Left kidney (tissue), 8 donors: Measurements from ENCODE around the gene GALP. TPM values are rescaled to one million over a fixed set of nuclear protein-coding genes. Genes with fewer than 3 reads are reported as not detected.
"Not testable (repeated sequence)": the region's sequence is repeated elsewhere in the genome, so short reads cannot be mapped to it uniquely, and the experiment has no call there.

Source experiments
- DNase-seq: peaks from one replicate; pipeline ENCODE4 v3.0.0-alpha.2; 2013
- long read RNA-seq, 8 donors: transcript quantifications; one replicate each; lab custom pipeline, GENCODE V29; 2026
- polyA plus RNA-seq: library from polyadenylated mRNA; unstranded; fragments of 120-200 nt; gene quantifications from one replicate; pipeline ENCODE4 v1.2.1, GENCODE V29; 2013; ENCODE audit not compliant: insufficient read length

GALP gene
- polyA plus RNA-seq = not detected
- long read RNA-seq, donor 1 = 0 reads
- long read RNA-seq, donor 2 = 0 reads
- long read RNA-seq, donor 3 = 0 reads
- long read RNA-seq, donor 4 = 0 reads
- long read RNA-seq, donor 5 = 0 reads
- long read RNA-seq, donor 6 = 0 reads
- long read RNA-seq, donor 7 = 0 reads
- long read RNA-seq, donor 8 = 0 reads

DNA sequence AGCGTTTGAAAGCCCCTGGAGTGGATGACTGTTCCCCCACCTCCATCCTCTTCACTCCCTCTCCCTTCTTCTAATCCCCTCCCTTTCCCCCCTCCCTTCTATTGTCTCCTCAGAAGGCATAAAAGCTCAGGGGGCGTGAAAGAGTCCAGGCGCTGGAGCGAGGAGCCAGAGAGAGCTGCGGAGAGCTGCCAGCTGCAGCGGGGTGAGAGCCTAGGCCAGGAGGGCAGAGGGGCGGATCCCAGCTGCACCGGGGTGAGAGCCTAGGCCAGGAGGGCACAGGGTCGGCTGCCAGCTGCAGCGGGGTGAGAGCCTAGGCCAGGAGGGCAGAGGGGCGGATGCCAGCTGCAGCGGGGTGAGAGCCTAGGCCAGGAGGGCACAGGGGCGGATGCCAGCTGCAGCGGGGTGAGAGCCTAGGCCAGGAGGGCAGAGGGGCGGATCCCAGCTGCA lies at the start of gene GALP:
TSS of gene GALP (plus strand) at position 148 of the 447 bp plus-strand sequence. CDS start 1,101 bp downstream, outside the sequence.
- not testable (repeated sequence) for DNase-seq

DNA sequence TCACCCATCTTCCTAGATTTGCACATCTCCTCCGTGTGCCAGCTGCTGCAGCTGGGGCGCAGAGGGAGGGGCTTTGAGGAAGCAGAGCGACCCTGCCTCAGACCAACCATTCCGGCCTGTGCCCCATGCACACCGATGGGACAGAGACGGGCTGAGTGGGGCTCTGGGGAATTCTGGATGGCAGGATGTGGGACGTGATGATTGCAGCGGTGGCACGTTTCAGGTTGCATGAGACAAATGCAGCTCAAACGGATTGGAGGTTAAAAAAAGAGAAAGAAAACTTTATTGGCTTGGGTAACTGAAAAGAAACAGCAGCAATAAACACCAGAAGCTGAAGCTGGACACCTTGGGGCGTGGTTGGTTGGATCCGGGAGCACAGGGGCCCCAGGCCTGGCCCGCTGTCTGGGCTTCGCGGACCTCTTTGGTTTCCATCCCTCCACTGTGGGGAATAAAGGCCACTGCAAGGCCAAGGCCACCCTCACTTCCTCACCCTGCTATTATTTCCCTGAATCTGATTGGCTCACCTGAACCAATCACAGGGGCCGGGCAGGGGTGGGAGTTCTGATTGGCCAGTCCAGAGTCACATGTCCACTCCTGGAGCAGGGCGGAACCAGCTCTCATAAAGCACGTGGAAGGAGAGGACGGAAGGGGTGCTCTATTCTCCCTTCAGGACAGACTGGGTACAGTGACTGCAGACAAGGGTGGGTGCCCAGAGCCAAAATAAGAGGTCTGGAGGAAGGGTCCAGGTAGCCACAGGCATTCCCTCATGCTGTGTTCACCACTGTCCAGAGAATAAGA lies 48.6 kb upstream of the GALP start:
- DNase-seq = no peak

DNA sequence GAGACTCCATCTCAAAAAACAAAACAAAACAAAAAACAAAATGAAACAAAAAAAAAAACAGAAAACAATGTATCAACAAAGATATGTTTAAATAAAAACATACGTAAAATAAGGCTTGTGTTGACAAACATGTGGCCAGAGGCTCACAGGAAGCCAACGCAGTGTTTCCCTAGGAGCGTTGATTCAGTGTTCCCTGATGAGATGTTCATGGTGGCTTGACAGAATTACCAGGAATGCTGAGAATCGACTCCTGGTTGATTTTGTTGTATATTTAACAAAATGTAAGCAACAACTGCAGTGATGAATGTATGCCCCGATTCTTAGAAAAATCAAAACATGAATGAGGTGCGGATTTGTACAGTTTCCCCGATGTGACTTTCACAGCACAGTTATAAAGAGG lies 45.8 kb upstream of the GALP start:
- DNase-seq = no peak

DNA sequence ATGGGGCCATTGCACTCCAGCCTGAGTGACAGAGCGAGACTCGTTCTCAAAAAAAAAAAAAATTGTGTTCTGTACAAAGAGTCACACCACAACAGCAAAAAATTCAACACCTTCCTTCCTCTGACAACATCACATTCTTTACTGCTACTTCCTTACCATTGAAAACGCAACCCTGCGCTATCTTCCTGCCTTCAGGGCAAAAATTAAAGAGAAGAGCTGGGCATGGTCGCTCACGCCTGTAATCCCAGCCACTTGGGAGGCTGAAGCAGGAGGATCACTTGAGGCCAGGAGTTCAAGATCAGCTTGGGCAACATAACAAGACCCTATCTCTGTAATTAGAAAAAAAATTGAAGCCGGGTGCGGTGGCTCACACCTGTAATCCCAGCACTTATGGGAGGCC lies 44.2 kb upstream of the GALP start:
- no peak for DNase-seq

DNA sequence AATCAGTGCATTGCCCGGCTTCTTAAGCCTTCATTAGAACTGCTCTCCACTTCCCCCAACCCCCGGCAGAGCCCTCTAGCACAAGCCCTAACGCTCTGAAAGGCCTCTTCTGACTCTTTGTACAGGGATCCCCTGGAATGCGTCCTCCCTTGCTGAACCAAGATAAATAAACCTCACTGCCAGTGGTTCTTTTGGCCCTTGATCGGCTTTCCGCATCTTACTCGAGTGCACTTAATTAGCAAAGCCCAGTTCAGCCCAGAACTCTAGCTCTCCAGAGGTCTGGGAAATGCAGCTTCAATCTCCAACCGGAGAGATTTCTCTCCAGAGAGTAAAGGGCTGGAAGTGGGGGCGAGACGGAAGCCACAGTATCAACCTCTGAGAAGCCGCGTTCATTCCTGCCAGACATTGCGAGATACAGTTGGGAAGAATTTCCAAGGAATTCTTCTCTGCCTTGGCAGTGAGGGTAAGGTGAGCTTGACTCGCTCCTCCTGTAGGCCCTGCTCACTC lies 43.4 kb upstream of the GALP start:
- peak; percentile 71 for DNase-seq

DNA sequence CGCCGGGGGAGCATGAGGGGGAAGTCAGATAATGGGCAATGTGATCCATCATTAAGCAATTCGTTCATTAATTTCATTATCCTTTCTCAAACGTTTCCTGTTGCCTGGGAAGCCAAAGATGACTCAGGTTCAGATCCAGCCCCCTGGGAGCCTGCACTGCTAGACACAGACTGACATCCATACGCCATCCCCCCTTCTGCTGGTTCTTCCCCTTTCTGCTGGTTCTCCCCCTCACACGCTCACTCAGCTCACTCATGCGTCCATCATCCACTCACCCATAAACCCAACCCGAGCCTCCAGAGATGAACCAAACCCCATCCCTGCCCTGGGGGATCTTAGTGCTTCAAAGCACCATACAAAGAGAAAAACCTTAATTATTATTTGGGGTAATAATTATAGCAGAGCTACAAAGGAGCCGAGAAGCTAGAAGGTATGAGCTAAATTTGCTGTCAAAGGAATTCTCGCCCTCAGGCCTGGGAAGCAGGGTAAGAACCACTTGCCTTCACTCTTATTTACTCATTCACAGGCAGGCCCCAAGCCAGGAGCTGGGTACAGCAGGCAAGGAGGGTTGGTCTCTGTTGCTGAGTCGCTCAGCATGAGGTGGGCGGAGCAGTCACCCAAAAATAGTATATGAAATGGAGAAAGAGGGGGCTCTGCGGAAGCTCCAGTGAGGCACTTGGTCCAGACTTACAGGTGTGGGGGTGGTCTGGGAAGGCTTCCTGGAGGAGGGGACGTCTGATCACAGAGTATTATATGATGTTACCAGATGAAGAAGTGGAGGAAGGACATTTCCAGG lies 41.8 kb upstream of the GALP start:
- DNase-seq = no peak

DNA sequence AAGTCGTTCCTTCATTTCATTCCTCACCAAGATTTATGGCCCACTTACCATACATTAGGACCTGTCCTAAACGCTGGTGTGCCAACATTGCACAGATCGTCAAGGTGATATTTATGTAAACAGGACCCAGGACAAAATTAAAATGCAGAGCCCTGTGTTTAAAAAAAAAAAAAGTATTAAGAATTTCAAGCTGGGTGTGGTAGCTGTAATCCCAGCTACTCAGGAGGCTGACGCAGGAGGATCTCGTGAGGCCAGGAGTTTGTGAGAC lies 41.2 kb upstream of the GALP start:
- no peak for DNase-seq

DNA sequence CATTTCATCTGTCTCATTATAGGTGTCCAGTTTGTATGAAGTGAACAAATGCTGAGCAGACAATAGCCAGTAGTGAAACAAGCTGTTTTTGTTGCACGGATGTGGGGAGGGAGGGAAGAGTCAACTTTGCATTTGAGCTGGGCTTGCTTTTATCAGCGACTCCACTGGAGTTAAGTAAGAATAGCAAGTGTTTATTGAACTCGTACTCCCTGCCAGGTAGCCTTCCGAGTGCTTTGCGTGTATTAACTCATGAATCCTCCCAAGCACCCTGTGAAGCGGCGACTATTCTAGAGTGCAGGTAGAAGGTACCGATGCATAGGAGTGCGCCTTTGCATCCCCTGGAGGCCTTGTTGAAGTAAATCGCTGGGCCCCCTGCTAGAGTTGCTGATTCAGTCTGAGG lies 39.4 kb upstream of the GALP start:
- no peak for DNase-seq

DNA sequence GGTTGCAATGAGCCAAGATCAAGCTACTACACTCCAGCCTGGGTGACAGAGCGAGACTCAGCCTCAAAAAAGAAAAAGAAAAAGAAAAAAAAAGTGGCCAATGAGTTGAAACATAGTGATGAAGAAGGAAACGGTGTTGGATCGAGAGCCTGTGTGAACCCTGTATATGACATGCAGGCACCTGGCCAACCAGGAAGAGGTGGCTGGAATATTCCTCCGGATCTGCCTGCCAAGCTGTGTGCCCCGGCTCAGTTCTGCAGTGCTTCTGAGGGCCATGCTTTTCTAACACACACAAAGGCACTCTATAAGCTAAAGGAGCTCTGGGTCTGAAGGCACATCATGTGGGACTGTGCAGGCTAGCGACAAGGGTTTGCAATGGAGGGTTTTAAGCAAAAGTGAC lies 38.4 kb upstream of the GALP start:
- DNase-seq = no peak

DNA sequence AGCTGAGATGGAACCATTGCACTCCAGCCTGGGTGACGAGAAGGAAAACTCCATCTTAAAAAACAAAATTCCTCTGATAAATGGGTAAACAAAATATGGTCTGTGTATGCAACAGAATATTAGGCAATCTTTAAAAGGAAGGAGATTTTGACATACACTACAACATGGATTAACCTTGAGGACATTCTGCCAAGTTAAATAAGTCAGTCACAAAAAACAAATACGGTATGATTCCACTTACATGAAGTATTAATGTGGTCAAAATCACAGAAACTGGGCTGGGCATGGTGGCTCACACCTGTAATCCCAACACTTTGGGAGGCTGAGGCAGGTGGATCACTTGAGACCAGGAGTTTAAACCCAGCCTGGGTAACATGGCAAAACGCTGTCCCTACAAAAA lies 37.7 kb upstream of the GALP start:
- no peak for DNase-seq

DNA sequence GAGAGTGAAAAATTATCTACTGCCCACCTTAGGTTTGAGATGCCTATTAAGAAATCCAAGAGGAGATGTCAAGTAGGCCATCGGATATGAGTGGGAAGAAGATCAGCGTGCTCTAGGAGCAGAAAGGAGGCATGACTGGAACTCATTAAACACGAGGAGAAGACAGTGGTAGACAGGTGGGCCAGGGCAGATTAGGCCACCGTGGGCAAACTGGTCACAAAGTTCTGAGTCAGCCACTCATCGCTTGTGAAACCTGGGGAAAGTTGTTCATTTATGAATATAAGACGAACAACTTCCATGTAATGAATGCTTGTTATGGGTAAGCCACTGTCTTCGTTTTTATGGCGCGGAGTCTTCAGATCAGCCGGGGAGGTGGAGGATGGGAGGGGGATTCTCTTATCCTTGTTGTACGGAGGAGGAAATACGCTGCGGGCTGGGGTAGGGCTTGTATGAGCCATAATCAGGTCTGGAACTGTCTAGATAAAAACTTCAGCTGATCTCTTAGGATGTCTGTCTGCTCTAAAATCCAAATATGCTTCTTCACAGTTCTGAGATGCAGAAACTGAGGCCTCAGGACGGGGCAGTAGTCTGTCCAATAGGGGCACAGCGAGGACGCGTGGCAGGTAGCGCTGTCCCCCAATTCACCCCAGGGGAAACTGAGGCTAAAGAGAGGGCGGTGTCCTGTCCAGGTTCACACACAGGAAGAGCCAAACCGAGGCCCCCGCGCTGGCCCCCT lies 35.8 kb upstream of the GALP start:
- DNase-seq = no peak

DNA sequence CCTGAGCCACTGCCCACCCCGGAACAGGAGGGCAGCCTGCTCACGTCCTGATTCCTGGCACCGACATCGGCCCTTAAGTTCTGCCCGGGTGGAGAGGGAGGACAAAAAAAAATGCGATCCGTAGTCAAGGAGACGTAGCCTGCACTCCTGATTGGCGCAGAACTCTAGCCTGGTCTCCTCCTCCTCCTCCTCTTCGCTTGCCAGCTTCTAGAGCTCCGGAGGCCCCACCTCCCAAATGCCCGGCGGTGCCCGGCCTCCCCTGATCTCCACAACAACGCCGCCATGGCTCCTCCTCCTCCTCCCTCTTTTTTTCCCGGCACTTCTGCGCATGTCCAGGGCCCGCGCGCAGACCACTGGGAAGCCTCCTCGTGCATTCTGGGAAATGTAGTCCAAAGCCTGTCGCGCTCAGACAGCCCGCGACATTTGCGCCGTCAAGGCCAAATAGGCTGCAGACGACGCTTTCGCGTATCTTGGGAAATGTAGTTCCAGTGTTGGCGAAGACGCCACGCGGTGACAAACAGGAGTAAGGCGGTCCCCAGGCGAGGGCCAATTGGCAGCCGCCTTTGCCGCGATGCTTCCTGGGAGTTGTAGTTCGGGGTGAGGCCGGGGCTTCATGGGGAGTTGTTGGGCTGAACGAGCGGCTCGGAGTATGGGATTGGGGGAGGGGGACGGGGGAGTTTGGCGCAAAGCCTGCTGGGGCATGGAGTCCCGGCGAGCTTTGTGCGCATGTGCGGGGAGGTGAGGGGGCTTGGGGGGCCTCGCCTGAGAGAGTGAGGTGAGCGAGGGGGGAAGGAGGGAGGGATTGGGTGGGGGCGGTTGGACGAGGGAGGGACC lies 35.0 kb upstream of the GALP start, which contains the start of gene ZNF444:
TSS of gene ZNF444 (plus strand) at position 705 of the 834 bp plus-strand sequence. CDS start 5,625 bp downstream, outside the sequence.
- peak; percentile 99 for DNase-seq

DNA sequence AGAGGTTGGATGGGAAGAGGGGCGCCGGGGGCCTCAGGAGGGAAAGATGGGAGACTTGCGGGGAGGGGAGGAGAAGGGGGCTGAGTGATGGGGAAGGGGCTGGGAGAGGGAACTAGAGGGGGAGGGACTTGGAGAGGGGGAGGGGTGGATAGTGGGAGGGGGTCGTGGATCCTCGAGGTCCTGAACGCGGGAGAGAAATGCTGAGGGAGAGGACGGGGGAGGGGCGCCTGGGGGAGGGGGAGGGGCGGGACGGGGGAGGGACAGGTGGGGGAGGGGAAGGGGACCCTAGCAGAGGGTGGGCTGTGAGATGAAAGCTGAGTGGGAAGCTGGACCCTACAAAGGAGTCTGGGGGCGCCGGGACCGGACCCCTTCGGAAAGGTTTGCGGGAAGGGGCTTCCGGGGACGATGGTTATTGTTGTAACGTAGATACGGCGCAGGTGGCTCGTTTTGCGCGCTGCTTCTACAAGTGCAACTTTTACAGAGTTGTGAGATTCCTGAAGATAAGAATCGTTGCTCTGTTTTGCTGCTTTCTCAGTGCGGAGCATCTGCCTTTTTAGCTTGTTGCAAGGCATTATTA lies 34.3 kb upstream of the GALP start:
- no peak for DNase-seq

DNA sequence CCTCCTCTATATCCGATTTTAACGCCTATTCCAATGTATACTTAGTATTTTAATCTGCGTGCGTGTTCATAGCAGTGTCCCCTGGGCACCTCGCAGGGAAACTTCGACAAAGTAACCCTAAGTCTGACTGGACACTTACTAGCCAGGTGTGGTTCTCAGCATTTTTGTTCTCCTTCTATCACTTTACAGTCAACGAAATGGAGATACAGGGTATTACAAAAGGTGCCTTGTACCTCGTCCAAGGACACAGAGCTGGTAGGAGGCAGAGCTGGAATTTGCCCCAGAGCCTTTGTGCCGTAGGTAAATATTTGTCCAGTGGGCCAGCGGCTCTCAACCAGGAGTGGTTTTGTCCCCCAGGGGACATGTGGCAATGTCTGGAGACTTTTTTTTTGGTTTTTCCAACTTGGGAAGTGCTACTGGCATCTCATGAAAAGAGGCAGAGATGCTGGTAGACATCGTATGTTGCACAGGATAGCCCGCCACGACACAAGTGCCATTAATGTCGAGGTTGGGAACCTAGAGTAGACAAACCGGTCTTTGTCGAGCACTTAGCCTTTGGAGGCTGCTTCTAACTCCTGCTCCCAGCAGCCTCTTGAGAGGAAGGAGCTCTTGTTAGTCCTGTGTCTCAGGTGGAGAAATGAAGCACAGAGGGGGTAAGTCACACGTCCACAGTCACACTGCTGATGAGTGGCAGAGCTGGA lies 33.6 kb upstream of the GALP start:
- no peak for DNase-seq

DNA sequence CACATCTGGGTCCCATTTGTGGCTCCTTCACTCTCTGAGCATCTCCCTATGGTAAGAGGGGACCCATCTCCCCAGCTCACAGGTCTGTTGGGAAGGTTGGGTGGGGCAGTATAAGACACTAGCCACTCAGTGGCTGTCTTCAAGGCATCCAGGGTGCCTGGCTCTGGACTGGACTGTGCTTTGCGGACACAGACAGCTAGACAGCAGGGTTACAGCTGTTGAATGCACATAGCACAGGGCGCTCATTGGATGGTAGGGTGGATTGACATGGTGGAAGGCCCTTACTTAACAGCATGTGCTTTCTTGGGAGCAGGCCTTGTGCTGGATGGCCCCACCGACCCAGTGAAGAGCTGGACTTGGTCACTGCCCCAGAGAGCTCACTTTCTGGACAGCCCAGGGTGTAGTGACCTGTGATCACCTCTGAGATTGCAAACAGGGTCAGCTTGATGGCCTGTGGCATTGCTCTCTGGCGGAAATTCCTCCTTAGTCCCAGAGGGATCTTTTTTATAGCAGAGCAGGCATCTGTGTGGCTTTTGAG lies 32.8 kb upstream of the GALP start:
- no peak for DNase-seq

DNA sequence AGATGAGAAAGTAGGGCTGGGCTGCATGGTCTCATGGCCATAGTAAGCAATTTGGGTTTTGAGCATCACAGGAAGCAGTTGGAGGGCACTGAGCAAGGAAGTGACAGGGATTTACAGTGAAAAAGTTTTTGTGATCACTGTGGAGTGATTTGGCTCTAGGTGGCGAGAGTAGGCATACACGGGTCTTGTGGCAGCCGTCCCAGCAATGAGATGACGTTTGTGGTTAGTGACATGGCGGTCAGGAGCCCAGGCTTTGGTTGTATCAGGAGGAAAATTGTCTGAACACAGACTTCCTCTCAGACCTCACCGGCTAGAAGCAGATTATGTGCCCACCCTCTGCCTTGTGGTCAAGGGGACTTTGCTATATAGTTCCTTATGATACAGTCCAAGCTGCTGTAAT lies 31.4 kb upstream of the GALP start:
- DNase-seq = no peak

DNA sequence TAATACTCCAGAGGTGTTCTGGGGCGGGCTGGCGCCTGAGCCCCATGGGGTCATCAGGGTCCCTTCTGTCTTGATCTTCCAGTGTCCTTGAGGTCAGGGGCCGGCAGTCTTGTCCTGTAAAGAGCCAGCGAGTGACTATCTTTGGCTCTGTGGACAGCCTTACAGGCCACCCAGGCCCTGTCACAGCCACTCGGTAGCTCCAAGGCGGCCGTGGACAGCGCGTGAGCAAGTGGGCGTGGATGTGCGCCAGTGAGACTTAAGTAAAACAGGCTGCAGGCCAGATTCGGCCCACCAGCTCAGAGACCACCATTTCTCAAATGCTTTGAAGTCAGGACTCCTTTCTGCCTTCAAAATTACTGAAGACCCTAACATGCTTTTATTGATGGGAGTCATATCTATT lies 31.0 kb upstream of the GALP start:
- DNase-seq = no peak

DNA sequence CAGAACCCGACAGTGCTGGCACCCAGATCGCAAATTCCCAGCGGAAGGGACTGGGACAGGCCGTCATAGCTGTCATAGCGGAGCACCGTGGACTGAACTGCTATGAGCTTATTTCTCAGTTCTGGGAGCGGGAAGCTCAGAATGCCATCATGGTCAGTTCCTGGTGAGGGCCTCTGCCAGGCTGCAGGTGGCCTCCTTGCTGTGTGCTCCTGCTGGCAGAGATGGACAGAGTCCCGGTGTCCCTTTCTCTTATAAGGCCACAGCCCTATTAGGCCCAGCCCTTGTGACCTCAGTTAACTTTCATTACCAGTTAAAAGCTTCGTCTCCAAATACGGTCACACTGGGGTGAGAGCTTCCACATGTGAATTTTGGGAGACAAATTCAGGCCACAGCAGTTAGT lies 30.1 kb upstream of the GALP start:
- DNase-seq = no peak

DNA sequence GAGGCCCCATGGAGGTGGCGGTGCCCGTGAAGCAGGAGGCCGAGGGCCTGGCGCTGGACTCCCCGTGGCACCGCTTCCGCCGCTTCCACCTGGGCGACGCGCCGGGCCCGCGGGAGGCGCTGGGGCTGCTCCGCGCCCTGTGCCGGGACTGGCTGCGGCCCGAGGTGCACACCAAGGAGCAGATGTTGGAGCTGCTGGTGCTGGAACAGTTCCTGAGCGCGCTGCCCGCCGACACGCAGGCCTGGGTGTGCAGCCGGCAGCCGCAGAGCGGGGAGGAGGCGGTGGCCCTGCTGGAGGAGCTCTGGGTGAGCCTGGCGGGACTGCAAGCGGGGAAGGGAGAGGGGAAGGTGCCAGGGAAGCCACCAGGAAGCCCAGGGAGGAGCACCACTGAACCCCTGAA lies 28.9 kb upstream of the GALP start:
- DNase-seq = no peak

DNA sequence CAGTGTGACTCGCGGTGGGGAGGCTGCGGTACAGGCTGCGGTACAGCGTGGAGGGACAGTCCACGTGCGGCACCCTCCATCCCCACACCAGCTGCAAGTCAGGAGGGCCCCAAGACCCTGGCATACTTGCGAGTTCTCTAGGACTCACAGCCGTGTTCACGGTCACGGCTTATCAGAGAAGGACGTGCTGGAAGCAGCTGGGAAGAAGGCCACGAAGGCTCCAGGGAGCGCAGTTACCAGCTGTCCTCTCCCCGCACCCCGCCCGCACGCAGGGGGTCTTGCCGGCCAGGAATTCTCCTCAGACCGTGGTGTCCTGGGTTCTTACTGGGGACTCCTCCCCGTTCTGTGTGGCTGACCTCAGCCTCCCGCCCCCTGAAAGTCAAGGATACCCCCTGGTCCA lies 28.5 kb upstream of the GALP start:
- DNase-seq = no peak
